Activated T-helper 1 cell treated with Interleukin-2 at 50 U/mL for 16 hours (primary cell): ENCODE results near the gene N4BP2.

Source experiments
- DNase-seq: peaks from one replicate; pipeline ENCODE4 v3.0.0-alpha.2; 2020; ENCODE audit warnings: low read depth

Gene N4BP2

DNA sequence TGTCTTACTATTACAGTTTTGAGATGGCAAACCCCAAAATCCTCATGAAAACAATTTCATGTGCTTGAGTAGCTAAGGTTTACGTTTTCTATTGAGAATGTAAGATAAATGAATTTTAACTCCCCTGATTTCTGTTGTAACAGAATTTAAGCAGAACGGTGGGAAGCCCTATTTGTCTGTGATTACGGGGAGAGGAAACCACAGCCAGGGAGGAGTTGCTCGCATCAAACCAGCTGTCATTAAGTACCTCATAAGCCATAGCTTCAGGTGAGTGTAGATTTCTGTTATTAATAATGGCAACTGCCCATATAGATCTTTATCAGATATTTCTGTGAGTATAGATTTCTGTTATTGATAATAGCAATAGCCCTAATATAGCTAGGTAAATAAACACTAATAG, 96.0 kb downstream of the N4BP2 start:
- DNase-seq = no peak

GRCh38 chr4:40157436-40157835, 100.8 kb downstream of the N4BP2 start:
- DNase-seq = no peak

GRCh38 chr4:40160258-40160657, 103.6 kb downstream of the N4BP2 start:
- no peak for DNase-seq

DNA sequence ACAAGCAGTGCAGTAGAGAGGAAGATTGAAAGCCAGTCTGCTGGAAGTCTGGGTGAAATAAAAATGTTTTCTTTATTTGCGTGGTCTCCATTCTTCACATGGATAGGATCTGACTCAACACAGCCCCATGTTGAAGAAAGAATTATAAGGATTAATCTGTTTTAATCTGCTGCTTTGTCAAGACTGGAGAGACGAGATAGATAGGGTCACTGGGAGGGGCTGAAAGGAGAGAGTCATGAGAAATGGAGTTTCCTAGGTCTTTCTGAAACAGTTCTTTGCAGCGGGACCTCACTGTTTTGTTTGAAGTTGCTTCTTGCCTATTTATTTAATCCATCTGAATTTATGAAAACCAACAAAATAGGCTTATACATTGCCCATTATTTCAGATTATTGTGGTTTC, 107.8 kb downstream of the N4BP2 start:
- DNase-seq = no peak

GRCh38 chr4:40165916-40166315, 109.3 kb downstream of the N4BP2 start:
- no peak for DNase-seq

- DNase-seq = no peak
Observed at GRCh38 chr4:40168070-40168469, 111.4 kb downstream of the N4BP2 start.

DNA sequence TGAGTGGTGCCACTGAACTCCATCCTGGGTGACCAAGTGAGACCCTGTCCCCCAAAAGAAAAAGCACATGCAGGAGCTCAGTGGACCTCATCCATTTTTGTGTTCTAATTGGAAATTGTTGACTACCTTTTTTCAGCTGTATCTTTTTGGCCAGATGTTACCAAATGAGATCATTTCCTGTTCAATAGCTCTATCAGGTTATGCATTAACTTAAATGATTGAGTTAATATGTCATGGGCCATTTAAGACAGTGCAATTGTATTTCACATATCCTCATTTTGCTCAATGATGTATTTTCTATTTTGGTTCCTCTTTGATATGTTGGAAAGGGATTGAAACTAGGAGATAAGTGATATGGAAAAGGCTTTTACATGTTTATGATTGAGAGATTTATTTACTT, 113.9 kb downstream of the N4BP2 start:
- DNase-seq = no peak

GRCh38 chr4:40173470-40173875, 116.8 kb downstream of the N4BP2 start:
- DNase-seq = no peak

GRCh38 chr4:40176602-40177001, 120.0 kb downstream of the N4BP2 start:
- no peak for DNase-seq

DNA sequence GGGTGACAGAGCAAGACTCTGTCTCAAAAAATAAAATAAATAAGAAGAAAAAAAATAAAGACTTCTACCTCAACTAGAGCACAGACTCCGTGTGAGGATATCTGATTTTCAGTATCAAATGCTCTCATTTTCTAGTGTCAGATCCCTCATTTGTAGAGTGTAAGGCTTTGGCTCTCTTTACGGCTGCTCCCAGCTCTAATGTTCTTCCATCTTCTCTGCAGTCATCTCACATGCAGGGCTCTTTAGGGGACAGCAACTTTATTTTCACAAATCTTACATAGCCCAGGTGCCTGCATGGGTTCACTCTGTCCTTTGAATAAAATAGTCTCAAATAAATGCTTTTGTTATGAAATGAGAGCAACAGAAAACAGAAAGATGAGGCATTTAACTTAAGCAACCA, 120.9 kb downstream of the N4BP2 start:
- DNase-seq = no peak

DNA sequence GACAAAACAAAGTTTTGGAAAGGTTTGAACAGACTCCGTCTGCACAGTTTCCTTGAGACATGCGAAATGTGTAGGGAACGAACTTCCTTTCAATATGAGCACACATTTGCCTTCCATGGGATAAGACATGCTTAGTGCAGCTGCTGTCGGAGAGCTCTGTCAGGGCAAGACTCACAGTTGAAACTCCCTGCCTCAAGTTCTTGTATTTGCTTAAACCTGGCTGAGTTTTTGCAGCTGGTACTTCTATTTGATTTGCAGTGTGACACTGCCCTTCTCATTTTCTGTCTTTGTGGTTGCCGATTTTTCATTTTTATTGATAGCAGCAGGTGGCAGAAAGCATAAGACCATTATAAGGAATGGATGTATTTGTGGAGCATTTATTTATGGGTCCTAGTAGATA, 122.0 kb downstream of the N4BP2 start:
- no peak for DNase-seq

DNA sequence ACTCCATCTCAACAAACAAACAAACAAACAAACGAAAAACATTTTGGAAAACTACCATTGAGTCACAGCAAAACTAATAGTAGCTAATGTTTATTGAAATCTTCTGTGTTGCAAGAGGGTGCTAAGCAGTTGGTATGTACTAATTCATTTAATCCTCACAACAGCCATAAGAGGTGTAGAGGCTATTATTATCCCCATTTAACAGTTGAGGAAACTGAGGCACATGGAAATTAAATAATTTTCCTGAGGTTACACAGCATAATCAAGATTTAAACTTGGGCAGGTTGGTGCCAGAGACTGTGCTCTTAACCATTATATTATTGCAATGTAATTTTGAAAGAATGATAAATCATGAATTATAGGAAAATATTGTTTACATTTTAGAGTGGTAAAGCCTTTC, 122.7 kb downstream of the N4BP2 start:
- DNase-seq = no peak

DNA sequence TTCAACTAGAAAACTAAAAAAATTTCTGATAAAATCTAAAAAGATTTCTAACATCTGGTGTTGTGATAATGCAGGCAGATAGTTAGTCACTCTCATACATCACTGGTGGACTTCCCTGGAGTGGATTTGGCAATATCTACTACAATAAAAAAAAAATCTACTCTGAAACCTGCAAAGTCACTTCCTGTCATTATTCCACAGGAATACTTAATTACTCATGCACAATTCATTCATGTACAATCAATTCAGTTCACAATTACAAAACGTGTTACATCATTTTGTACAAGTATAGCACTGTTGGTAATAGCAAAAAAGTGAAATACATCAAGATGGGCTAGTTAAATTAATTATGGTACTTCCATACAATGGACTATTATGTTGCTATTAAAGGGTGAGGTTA, 123.7 kb downstream of the N4BP2 start:
- no peak for DNase-seq

- DNase-seq = no peak
Observed at GRCh38 chr4:40182001-40182400, 125.4 kb downstream of the N4BP2 start.

DNA sequence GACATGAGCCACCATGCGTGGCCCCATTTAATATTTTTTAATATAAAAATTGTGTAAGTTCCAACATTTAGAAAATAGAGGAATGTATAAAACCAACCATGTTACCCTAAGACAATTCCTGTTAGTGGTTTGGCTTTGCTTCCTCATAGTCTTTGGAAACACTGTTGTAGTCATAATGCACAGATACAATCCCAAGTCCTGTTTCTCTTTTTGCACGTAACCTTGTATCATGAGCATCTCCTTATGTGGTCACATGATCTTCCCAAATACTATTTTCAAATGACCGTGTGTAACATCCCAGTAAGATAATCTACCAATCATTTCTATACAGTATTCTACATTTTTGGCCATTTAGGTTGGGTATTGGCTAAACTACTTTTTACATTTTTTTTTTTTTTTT, 126.3 kb downstream of the N4BP2 start:
- DNase-seq = no peak

DNA sequence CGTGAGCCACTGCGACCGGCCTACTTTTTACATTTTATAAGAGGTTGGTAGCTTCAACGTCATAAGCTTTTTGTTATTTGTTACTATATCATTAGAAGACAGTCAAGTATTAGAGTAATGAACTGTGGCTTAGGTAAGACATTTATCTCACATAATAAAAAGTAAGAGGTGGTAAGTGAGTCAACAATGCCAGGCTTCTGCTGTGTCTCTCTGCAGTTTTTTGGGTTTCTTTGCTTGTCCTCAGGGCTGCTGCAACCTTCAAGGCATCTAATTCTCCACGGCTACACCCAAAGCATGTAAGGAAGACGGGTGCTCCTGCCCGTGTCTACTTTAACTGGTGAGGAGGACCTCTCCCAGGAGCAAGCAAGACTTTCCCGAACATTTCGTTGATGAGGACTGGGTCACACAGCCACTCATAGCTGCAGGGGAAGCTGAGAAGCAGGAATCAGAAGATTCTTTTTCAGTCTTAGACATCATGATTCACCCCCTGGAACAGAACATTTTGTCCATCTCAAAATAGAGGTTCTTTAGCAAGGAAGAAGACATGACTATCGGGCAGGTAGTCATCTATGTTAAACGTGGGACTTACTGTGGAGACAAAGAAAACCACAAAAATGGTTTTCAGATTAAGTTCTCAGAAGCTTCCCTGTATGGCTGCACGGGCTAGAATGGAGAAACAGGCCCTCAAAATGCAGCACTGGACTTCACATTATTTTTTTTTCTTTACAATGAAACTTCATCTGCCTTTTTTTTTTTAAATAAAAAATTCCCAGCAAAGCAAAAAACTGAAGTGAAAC, 127.2 kb downstream of the N4BP2 start:
- no peak for DNase-seq

DNA sequence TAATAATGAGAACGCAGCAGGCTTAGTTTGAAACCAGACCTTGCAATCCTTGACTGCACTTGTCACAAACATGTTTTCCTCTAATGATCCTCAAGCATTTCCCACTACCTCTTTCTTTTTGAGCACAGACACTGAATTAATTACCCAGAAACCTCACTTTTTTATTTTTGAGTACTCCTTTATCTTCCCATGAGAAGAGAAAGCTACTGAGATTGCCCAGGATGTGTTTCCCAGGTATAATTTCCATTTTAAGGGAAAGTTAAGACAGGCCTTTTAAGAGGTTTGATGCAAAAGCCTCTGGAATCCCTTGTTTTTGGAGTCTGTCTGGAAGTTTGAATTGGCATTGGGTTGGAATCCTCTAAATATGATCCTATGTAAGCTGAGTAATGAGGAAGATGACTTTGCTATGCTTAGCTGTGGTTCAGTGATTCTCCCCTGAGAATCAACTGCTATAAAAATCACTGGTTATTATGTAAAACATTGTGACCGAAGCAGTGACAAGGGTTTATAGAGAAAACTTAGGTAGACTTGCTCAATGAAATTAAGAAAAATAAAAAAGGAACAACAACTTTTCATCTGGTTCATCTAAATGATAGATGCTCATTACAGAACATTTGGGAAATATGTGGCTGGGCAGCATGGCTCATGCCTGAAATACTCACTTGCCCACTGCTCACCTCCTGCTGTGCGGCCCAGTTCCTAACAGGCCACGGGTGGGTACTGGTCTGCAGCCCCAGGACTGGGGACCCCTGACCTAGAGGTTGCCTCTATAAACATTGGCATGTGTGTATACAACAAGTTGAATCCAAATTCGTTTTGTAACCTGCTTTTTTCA, 129.4 kb downstream of the N4BP2 start:
- no peak for DNase-seq

DNA sequence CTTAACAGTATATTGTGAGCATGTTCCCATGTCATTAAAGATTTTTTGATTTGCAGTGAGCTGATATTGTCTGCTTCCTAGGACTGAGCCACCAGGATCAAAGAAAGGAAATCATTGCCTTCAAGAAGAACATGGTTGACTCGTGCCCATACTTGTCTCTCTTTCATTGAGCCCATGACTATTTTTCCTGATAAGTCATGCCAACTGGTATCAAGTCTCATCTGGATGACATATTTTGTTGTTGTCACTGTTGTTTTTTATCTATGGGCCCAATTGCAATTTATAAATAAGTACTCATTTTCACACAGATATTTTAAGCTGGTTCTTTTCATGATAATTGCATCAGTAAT, 130.0 kb downstream of the N4BP2 start:
- no peak for DNase-seq

GRCh38 chr4:40187386-40187906, 130.8 kb downstream of the N4BP2 start:
- no peak for DNase-seq

DNA sequence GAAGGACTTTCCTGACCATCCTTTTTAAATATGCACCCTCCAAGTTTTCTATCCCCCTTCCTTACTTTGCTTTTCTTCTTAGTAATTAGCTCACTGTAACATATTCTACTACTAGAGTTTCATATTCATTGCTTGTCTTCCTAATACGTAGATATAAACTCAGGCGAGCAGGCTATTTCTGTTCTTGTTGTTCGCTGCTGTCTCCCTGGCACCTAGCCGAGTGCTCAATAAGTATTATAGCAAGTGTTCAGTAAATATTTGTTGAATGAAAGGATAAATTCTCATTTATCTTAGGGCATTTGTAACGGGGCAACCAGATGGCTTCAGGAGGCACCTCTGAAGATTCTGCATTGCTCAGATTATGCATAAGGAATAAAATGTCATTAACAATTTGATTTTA, 133.4 kb downstream of the N4BP2 start:
- DNase-seq = no peak

DNA sequence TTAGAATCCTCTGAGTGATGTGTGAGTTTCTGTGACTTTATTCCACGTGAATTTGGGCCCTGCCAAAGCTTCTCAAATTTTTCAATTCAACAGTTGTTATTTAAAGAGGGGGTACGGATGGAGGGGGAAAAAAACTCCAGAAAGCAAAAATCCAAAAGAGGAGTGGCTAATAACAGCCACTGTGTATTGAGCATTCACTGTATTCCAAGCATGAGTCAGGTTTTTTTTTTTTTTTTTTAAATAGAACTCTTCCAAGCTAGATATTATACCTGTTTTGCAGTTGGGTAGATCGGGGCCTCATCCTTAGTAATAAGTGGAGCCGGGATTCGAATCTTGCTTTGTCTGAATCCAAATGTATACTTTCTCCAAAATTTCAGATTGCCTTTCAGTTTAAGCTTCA, 133.8 kb downstream of the N4BP2 start:
- DNase-seq = no peak

- DNase-seq = no peak
Observed at GRCh38 chr4:40190880-40191815, 134.5 kb downstream of the N4BP2 start.
